Effector memory CD4-positive, alpha-beta T cell (primary cell): ENCODE data around the gene RNF133.

ENCODE experiments used
- DNase-seq, 3 donors: peaks; one replicate each; pipeline ENCODE4 v3.0.0-alpha.2; 2020
- H3K27ac ChIP-seq: 2 replicates; pipeline ENCODE4 v1.7.0; 2013; ENCODE audit warnings: mild to moderate bottlenecking, low read length, moderate library complexity; ENCODE audit not compliant: insufficient read depth, poor library complexity, severe bottlenecking
- H3K27me3 ChIP-seq: replicated peaks from 2 replicates; pipeline ENCODE4 v1.7.0; 2013; ENCODE audit warnings: mild to moderate bottlenecking, low read length; ENCODE audit not compliant: insufficient read depth, control insufficient read depth, poor library complexity, severe bottlenecking
- H3K36me3 ChIP-seq: 2 replicates; pipeline ENCODE4 v1.7.0; 2013; ENCODE audit warnings: mild to moderate bottlenecking, low read length, moderate library complexity; ENCODE audit not compliant: control insufficient read depth, insufficient read depth
- H3K4me1 ChIP-seq: 2 replicates; pipeline ENCODE4 v1.7.0; 2013; ENCODE audit warnings: low read length, mild to moderate bottlenecking; ENCODE audit not compliant: control insufficient read depth, insufficient read depth, poor library complexity, severe bottlenecking
- H3K4me3 ChIP-seq: 2 replicates; pipeline ENCODE4 v1.7.0; 2013; ENCODE audit warnings: low read length, low read depth, mild to moderate bottlenecking; ENCODE audit not compliant: insufficient read depth, poor library complexity, severe bottlenecking
- H3K9me3 ChIP-seq: 2 replicates; pipeline ENCODE4 v1.7.0; 2013; ENCODE audit warnings: mild to moderate bottlenecking, low read length, moderate library complexity; ENCODE audit not compliant: control insufficient read depth

RNF133 gene

GRCh38 chr7:122719010-122719578 lies 20.2 kb upstream of the RNF133 start:
- Histone ChIP-seq H3K9me3 (no peaks in the 10 kb centered on the region), H3K27me3 (no peaks in the 10 kb centered on the region), H3K4me3 (no peak overlapping the region), H3K27ac (no peak overlapping the region), H3K4me1 (no peaks in the 10 kb centered on the region), H3K36me3 (no peaks in the 10 kb centered on the region)
- DNase-seq: no peak

- Histone ChIP-seq H3K36me3 (no peaks in the 10 kb centered on the region), H3K4me1 (no peaks in the 10 kb centered on the region), H3K9me3 (no peaks in the 10 kb centered on the region), H3K27ac (no peak overlapping the region), H3K4me3 (no peak overlapping the region), H3K27me3 (no peaks in the 10 kb centered on the region)
- no peak for DNase-seq
These were observed 18.6 kb upstream of the RNF133 start for GRCh38 chr7:122717356-122718089.

GRCh38 chr7:122715183-122715582 lies 16.3 kb upstream of the RNF133 start:
- Histone ChIP-seq H3K4me1 (no peaks in the 10 kb centered on the region), H3K27ac (no peak overlapping the region), H3K27me3 (no peaks in the 10 kb centered on the region), H3K9me3 (no peaks in the 10 kb centered on the region), H3K4me3 (no peak overlapping the region), H3K36me3 (no peaks in the 10 kb centered on the region)
- no peak for DNase-seq

- Histone ChIP-seq H3K9me3 (no peaks in the 10 kb centered on the region), H3K4me1 (no peaks in the 10 kb centered on the region), H3K27me3 (no peaks in the 10 kb centered on the region), H3K4me3 (no peak overlapping the region), H3K36me3 (no peaks in the 10 kb centered on the region), H3K27ac (no peak overlapping the region)
- no peak for DNase-seq
These were observed 12.0 kb upstream of the RNF133 start for GRCh38 chr7:122710916-122711315.

GRCh38 chr7:122709930-122710646 lies 11.2 kb upstream of the RNF133 start:
- Histone ChIP-seq H3K4me1 (no peaks in the 10 kb centered on the region), H3K4me3 (no peak overlapping the region), H3K36me3 (no peaks in the 10 kb centered on the region), H3K9me3 (no peaks in the 10 kb centered on the region), H3K27ac (no peak overlapping the region), H3K27me3 (no peaks in the 10 kb centered on the region)
- no peak for DNase-seq

- Histone ChIP-seq H3K27ac (no peak overlapping the region), H3K4me1 (no peaks in the 10 kb centered on the region), H3K4me3 (no peak overlapping the region), H3K36me3 (no peaks in the 10 kb centered on the region), H3K27me3 (no peaks in the 10 kb centered on the region), H3K9me3 (no peaks in the 10 kb centered on the region)
- DNase-seq: no peak
These were observed 7.9 kb upstream of the RNF133 start for GRCh38 chr7:122706836-122707235.

GRCh38 chr7:122702872-122703510 lies 4.1 kb upstream of the RNF133 start, which contains the start of gene RNF148:
RNF148 (minus strand) TSS chr7:122702922; CDS start chr7:122702750, 172 bp downstream.
- H3K4me3 ChIP-seq: no peak within 1 kb of the TSS
- DNase-seq: no peak
- no peaks in the 10 kb centered on the region for H3K9me3 ChIP-seq
- H3K27me3 ChIP-seq: no peaks in the 10 kb centered on the region
- no peak within 1 kb of the TSS for H3K27ac ChIP-seq
- no peaks in the 10 kb centered on the region for H3K4me1 ChIP-seq
- no peaks in the 10 kb centered on the region for H3K36me3 ChIP-seq

- no peak for DNase-seq
- Histone ChIP-seq H3K9me3 (no peaks in the 10 kb centered on the region), H3K4me1 (no peaks in the 10 kb centered on the region), H3K27me3 (no peaks in the 10 kb centered on the region), H3K4me3 (no peak overlapping the region), H3K36me3 (no peaks in the 10 kb centered on the region), H3K27ac (no peak overlapping the region)
These were observed 3.1 kb downstream of the RNF133 start for GRCh38 chr7:122695816-122696215.

- DNase-seq: no peak
- H3K27ac ChIP-seq: no peak overlapping the region
- H3K4me3 ChIP-seq: no peak overlapping the region
- no peaks in the 10 kb centered on the region for H3K4me1 ChIP-seq
- no peaks in the 10 kb centered on the region for H3K27me3 ChIP-seq
- H3K36me3 ChIP-seq: no peaks in the 10 kb centered on the region
- no peaks in the 10 kb centered on the region for H3K9me3 ChIP-seq
These were observed 4.2 kb downstream of the RNF133 start for GRCh38 chr7:122694697-122695096.
